Posterior vena cava (tissue), 2 donors: ENCODE results near the gene HMOX1. TPM values are rescaled to one million over a fixed set of nuclear protein-coding genes. Genes with fewer than 3 reads are reported as not detected.
"Not testable (repeated sequence)": the region's sequence is repeated elsewhere in the genome, so short reads cannot be mapped to it uniquely, and the experiment has no call there.

Experiments used
- DNase-seq: peaks from one replicate; pipeline ENCODE4 v3.0.0-alpha.2; 2020; ENCODE audit warnings: low spot score
- intact Hi-C, 2 donors: fragments of 100-400 bp; cut with DNase I; formaldehyde crosslinking; loops; one replicate each; pipeline versions ENCODE4 v1.14.1 to v1.14.2; 2022 to 2023
- total RNA-seq, 2 donors: library from RNA; stranded (reverse); fragmentation: NEBNext Ultra II Directional; extraction: Animal tissue kit (Norgen Biotek cat#: 25700); gene quantifications; one replicate each; pipeline ENCODE4 v1.2.1, GENCODE V29; 2021
- donor health status: DM: yes; HTN: yes; CAD: no.
- donor health status: DM: yes; HTN: yes; CAD: no.

The HMOX1 gene
- total RNA-seq, 2 donors from 2014 or later: 14.4 to 42.4 TPM

DNA sequence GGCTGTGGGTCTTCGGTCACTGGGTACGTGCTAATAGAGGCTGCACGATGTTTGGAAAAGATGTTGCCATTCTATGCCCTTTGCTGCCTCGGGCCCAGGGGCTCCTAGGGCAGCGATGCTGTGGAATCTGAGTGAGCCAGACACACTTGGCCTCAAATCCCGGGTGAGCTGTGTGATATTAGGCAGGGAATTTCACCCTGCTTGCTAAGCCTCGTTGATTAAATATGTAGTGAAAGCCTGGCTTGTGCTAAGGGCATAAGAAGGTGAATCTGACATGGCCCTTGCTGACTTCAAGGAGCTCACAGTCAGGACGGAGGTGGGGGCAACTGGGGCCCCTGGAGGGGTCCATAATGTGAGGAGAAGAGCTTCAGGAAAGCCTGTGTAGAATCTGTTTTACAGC, 5.4 kb upstream of the HMOX1 start:
- no peak for DNase-seq
- intact Hi-C loops: no loop called here

DNA sequence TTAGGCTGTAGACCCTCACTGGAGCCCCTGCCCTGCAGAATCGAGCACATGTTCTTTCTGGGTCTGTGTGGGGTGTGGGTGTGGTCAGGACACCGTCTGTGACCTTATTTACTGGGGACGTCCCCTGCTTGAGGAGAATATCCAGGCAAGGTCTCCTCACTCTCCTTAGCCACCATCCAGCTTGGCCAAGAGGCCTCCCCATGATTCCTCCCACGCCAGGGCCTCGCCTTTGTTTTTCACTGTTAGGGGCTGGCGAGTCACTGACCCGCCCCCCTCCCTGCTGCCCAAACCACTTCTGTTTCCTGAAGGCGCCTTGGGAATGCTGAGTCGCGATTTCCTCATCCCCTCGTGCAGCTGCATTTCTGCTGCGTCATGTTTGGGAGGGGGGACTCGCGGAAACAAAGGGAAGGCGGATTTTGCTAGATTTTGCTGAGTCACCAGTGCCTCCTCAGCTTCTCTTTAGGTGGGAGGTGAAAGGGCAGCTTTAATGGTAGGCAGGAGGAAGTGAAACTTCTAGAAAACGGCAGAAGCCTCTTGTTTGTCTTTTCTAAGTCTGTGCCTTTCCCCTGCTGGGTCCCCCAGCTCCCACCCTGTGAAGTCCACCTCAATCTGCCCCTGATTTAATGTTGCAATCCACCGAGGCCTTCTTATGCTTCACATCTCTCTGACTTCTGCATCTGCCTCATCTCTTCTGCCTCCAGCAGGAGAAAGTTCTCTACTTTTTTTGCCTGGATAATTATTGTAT, 4.0 kb upstream of the HMOX1 start:
- intact Hi-C loops: no loop called here

DNA sequence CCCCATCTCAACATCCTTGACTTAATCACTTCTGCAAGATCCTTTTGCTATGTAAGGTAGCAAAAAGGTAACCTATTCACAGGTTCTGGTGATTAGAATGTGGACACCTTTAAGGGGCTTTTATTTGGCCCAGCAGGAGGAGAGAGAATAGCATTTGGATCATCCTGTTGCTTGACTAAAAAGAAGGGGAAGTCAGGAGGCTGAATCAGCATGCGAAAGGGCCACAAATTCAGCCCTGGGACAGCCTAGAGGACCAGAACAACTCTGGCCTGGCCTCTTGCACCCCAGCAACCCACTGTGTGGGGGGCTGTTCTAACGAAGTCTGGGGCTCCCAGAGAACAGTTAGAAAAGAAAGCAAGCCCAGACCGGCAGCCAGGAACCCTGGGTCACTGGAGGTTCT, 3.2 kb upstream of the HMOX1 start:
- intact Hi-C loops: no loop called here
- DNase-seq: no peak

More for the DNA sequence above, 4.0 kb upstream of the HMOX1 start:
- DNase-seq: peak; percentile 97

DNA sequence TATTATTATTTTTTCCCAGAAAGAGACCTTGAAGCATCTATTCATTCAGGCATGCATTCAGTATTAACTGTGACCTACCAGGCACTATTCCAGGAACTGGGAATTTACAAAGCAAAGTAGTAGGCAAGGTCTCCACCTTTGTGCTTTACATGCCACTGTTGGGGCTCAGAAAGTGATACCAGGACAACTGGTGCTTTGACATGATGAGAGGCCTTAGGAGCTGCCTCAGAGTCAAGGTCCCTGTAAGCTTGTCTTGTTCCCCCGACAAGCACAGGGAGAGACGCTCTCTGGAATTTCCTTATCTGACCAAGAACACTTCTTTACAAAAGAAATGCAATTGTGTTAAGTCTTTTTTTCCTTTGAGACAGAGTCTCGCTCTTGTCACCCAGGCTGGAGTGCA, 2.3 kb upstream of the HMOX1 start:
- no peak for DNase-seq
- intact Hi-C loops: no loop called here

DNA sequence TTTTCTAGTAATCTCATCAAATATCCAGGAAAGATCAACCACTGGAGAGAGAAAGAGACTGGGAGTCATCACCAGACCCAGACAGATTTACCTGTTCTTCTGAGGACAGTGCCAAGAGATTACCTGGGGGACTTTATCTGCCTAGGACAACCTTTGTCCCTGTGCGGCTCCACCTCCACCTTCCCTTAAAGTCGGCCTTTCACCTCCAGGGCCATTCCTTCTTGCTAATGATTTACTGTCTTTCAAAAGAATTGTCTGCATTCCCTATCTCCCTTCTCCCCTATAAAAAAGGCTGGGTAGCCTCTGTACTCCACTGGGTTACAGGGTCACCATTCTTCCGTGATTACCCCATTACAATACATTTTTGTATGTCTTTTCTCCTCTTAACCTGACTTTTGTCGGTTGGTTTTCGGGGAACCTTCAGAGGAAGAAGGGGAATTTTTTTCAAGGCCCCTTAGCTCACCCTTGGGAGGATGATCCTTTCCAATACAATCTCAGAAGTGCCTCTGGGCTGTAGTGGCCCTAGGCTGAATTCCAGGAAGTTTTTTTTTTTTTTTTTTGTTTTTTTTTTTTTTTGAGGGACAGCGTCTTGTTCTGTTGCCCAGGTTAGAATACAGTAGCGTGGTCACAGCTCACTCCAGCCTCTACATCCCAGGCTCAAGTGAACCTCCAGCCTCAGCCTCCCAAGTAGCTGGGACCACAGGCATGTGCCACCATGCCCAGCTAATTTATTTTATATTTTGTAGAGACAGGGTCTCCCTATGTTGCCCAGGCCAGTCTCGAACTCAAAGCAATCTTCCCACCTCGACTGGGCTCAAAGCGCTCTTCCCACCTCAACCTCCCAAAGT, 1.5 kb upstream of the HMOX1 start:
- intact Hi-C loops: no loop called here
- DNase-seq: no peak

DNA sequence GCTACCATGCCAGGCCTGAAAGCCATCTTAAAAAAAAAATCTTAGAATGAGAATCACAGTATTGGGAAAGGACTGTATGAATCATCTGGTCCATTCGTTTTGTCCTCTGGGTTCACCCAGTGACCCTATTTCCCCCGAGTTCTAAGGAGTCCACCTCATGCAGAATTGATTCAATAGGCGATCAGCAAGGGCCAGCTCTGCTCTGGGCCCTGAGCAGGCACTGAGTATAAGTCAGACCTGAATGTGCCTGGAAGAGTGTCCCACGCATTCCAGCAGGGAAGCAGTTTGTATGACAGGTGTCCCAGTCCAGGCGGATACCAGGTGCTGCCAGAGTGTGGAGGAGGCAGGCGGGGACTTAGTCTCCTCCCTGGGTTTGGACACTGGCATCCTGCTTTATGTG, 883 bp upstream of the HMOX1 start:
- DNase-seq: no peak
- intact Hi-C loops: no loop called here

DNA sequence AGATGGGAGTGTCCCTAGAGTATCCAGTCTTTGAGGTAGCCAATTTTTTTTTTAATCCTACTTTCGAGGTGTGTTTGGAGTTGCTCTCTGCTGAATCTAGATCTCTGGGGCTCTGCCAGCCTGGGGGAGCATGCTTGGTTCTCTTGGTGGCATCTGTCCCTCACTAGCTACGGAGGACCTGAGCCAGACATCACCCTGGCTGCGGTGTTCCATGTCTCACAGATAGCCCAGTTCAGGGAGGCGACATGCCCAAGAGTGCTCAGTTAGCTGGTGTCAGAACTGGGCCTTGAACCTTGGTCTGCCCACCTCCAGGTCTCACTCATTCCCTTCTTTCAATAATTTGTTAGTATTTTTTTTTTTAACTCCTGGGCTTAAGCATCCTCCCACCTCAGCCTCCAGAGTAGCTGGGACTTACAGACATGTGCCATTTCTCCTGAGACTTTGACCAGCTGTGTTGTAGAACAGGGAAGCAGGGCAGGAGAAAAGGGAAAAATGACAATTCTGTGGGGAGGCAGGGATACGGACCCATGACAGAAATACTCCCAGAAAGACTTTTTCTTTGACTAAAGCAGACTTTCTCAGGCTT, 621 bp downstream of the HMOX1 start:
- intact Hi-C loops: no loop called here
- no peak for DNase-seq

DNA sequence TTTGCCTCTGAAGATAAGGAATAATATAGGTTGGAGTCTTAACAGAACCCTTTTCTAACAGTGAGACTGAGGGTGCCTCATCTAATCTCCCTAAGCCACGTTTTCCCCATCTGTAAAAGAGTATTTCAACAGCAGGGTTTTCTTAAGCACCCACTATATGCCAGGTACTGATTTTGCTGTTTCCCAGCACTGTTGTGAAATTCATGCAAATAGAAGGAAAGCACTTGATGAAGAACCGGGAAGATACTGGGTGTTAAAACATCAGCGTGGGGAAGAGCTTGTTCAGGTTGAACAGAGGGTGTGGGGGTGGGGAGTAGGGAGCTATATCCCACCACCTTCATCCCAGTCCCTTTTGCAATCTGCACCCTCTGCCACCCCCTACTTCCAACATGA, 2.8 kb downstream of the HMOX1 start:
- intact Hi-C loops: no loop called here
- DNase-seq: no peak

DNA sequence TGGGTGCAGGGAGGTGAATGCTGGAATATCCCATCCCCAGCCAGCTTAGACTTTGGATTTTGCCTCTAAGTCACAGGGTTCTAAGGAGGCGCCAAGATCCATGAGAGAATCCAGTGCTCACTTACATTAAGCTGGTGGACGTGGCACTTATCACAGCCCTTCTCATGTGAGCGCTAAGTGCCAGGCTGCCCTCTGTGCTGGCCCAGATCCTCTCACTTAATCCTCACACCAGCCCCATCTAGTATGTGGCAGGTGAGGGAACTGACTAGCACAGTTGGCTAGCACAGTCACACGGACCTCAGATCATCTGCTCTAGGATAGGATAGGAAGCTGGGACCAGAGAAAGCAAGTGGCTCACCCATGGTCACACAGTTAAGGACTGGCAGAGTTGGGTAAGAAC, 3.6 kb downstream of the HMOX1 start:
- DNase-seq: no peak
- intact Hi-C loops: no loop called here

DNA sequence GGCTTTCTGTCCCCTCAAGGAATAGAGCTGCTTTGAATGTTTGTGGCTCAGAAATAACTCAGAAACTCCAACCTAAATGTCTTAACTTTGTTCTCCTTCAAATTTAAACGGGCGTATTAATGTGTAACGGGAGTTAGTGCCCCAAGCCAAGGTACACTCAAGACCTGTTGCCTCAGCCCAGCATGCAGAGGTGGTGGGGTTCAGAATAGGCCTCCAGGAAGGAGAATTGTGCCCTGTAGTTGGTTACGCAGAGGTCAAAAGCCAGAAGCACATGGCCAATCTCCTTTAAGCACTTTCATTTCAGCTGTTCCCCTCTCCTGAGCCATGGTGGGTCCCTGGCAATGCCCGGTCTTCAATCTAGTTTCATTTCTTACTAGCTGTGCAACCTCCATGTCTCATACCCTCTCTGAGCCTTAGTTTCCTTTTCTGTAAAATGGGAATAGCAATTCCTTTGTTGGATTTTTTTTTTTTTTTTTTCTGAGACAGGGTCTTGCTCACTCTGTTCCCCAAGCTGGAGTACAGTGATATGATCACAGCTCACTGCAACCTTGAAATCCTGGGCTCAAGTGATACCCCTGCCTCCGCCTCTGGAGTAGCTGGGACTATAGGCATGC, 4.2 kb downstream of the HMOX1 start:
- DNase-seq: no peak
- intact Hi-C loops: no loop called here

DNA sequence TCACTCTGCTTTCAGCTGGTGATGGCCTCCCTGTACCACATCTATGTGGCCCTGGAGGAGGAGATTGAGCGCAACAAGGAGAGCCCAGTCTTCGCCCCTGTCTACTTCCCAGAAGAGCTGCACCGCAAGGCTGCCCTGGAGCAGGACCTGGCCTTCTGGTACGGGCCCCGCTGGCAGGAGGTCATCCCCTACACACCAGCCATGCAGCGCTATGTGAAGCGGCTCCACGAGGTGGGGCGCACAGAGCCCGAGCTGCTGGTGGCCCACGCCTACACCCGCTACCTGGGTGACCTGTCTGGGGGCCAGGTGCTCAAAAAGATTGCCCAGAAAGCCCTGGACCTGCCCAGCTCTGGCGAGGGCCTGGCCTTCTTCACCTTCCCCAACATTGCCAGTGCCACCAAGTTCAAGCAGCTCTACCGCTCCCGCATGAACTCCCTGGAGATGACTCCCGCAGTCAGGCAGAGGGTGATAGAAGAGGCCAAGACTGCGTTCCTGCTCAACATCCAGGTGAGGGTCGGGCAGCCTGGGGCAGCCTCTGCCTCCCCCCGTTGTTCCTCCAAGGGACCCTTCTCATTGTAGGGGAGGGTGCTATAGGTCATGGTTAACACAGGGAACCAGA, 5.9 kb downstream of the HMOX1 start:
- no peak for DNase-seq
- intact Hi-C loops: no loop called here

DNA sequence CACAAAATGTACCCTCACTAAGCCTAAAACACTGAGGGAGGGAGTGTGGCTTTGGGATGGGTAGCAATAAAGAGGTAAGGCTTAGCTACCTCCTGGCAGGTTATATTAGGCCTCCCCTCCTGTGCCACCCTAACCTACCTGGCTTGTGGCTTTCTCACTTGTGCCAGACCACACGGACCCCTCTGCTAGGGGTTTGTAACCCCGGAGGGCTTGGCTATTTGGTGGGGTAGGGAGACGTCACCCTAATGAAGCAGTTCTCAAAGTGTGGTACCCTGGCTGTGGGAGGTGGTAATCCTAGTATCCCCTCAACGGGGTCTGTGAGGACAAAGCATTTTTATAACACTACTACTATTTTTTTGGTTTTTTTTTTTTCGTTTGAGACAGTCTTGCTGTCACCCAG, 10.0 kb downstream of the HMOX1 start:
- intact Hi-C loops: no loop called here
- DNase-seq: no peak

DNA sequence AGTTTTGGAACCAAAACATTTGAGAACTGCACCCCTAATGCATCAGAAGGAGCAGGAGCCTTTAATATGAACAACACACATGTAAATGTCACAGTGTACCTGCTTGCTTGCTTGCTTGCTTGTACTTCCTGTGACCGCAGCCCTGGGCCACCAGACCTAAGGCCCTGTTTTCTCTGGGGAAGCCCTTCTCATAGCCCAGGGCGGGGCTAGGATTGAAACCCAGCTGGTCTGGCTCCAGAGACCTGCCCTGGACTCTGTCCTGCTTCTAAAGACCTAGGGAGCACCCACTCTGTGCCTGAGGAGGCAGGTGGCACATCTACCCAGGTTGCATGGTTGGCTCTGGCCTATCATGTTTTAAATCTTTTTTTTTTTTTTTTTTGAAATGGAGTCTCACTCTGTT, 11.5 kb downstream of the HMOX1 start:
- DNase-seq: peak; percentile 81
- intact Hi-C loops: no loop called here

DNA sequence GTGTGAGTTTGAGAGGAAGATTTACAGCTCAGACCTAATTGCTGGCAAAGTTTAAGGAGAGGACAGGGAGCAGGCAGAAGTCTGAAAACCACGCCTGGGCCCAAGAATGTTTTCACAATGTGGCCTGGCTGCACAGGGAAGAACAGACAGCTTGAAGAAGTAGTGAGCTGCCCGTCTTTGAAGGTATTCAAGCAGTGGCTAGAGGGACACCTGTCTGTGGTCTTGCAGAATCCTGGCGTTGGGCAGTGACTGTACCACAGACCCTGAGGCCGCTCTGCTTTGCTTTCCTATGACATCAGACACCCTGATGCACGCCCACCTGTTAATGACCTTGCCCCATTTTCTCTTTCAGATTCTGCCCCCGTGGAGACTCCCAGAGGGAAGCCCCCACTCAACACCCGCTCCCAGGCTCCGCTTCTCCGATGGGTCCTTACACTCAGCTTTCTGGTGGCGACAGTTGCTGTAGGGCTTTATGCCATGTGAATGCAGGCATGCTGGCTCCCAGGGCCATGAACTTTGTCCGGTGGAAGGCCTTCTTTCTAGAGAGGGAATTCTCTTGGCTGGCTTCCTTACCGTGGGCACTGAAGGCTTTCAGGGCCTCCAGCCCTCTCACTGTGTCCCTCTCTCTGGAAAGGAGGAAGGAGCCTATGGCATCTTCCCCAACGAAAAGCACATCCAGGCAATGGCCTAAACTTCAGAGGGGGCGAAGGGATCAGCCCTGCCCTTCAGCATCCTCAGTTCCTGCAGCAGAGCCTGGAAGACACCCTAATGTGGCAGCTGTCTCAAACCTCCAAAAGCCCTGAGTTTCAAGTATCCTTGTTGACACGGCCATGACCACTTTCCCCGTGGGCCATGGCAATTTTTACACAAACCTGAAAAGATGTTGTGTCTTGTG, 12.5 kb downstream of the HMOX1 start:
- DNase-seq: peak; percentile 72
- intact Hi-C loops: no loop called here

DNA sequence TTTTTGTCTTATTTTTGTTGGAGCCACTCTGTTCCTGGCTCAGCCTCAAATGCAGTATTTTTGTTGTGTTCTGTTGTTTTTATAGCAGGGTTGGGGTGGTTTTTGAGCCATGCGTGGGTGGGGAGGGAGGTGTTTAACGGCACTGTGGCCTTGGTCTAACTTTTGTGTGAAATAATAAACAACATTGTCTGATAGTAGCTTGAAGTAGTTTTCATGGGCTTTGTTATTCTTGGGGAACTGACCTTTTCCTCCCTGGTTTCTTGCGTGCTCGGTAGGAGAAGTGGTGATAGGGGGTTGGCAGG, 13.1 kb downstream of the HMOX1 start:
- DNase-seq: no peak
- intact Hi-C loops: no loop called here

DNA sequence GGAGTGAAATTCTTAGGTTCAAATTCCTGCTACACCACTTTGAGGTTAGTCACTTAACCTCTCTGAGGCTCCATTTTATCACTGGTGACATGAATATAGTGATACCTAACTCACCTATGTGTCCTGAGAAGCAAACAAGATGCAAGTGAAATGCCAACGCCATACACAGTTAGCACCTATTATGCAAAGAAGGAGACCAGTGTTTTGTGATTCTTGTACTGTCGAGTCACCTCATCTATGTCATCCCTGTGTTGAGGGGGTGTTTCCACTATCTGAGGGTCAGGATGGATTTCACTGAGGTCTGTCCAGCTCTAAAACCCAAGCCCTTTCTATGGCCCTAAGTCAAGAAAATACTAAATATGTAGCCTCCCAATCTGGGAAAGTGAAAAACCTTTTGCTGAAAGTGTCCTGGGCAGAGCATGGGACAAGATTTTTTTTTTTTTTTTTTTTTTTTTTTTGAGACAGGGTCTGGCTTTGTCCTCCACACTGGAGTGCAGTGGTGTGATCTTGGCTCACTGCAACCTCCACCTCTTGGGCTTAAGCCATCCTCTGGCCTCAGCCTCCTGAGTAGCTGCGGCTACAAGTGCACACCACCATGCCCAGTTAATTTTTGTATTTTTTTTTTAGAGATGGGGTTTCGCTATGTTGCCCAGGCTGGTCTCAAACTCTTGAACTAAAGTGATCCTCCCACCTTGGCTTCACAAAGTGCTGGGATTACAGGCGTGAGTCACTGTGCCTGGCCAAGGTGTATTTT, 14.1 kb downstream of the HMOX1 start:
- intact Hi-C loops: no loop called here
- no peak for DNase-seq

DNA sequence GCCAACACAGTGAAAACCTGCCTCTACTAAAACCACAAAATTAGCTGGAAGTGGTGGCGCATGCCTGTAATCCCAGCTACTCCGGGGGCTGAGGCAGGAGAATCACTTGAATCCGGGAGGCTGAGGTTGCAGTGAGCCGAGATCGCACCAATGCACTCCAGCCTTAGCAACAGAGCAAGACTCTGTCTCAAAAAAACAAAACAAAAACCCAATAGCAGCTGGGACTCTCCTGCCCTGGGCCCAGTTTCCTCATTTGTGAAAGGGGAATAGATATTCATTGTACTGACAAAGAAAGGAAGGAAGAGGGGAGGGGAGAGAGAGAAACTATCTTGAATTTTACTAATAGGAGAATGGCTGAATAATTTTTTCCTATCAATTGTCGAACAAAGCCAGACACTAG, 15.7 kb downstream of the HMOX1 start:
- intact Hi-C loops, DNase-seq: not testable (repeated sequence)
